HAP-1 (cell line): ENCODE results near the gene LXN.
"Not testable (repeated sequence)": the region's sequence is repeated elsewhere in the genome, so short reads cannot be mapped to it uniquely, and the experiment has no call there.

ENCODE experiments used
- DNase-seq, 2 experiments: peaks; one replicate each; pipeline ENCODE4 v3.0.0-alpha.2; 2016 to 2020; ENCODE audit warnings: low spot score in 2 of 2
- H3K27me3 ChIP-seq: fragments of 250-450 bp; sonication (Bioruptor Pico); 2 replicates; pipeline ENCODE4 v1.5.1; 2020; ENCODE audit warnings: low read depth, mild to moderate bottlenecking, moderate library complexity
- H3K36me3 ChIP-seq: fragments of 250-450 bp; sonication (Bioruptor Pico); replicated peaks from 2 replicates; pipeline ENCODE4 v1.5.1; 2020; ENCODE audit warnings: mild to moderate bottlenecking
- H3K4me1 ChIP-seq: fragments of 250-450 bp; sonication (Bioruptor Pico); 2 replicates; pipeline ENCODE4 v1.5.1; 2020; ENCODE audit warnings: mild to moderate bottlenecking
- H3K4me3 ChIP-seq: fragments of 250-450 bp; sonication (Bioruptor Pico); 2 replicates; pipeline ENCODE4 v1.5.1; 2020; ENCODE audit warnings: mild to moderate bottlenecking, moderate library complexity
- H3K9me3 ChIP-seq: fragments of 250-450 bp; sonication (Bioruptor Pico); 2 replicates; pipeline ENCODE4 v1.5.1; 2020; ENCODE audit warnings: mild to moderate bottlenecking, moderate library complexity
- in situ Hi-C: fragments of 300-500 bp; cut with MboI; formaldehyde crosslinking; loops from 3 replicates; pipeline ENCODE4 v1.14.3; 2020; ENCODE audit warnings: low sequenced_read_pairs, inconsistent platforms, mixed read lengths

LXN gene

GRCh38 chr3:158696618-158697017 is 24.2 kb upstream of the LXN start:
- DNase-seq = no peak
- Histone ChIP-seq H3K27me3 (no peaks in the 10 kb centered on the region), H3K4me3 (no peak overlapping the region), H3K9me3 (no peaks in the 10 kb centered on the region), H3K36me3 (peaks cover 10% of the 10 kb centered on the region), H3K4me1 (peaks cover 9% of the 10 kb centered on the region)
- in situ Hi-C loops = no loop called here

- H3K27me3 ChIP-seq, H3K9me3 ChIP-seq, H3K4me1 ChIP-seq, H3K4me3 ChIP-seq, in situ Hi-C loops, DNase-seq: not testable (repeated sequence)
- peaks cover 15% of the 10 kb centered on the region for H3K36me3 ChIP-seq
These were observed 21.5 kb upstream of the LXN start for GRCh38 chr3:158693866-158694456.

- Histone ChIP-seq H3K27me3 (no peaks in the 10 kb centered on the region), H3K4me3 (no peak overlapping the region), H3K4me1 (no peaks in the 10 kb centered on the region), H3K9me3 (no peaks in the 10 kb centered on the region), H3K36me3 (peaks cover 2% of the 10 kb centered on the region; the same call in 1 of the 2 replicates)
- DNase-seq = no peak
- in situ Hi-C loops = no loop called here
These were observed 12.7 kb upstream of the LXN start for GRCh38 chr3:158685159-158685558.

GRCh38 chr3:158683230-158683962 is 10.9 kb upstream of the LXN start:
- H3K27me3 ChIP-seq = no peaks in the 10 kb centered on the region
- H3K4me3 ChIP-seq = no peak overlapping the region
- H3K9me3 ChIP-seq = no peaks in the 10 kb centered on the region
- H3K36me3 ChIP-seq = peaks cover 2% of the 10 kb centered on the region; the same call in 1 of the 2 replicates
- DNase-seq = no peak
- in situ Hi-C loops = no loop called here
- H3K4me1 ChIP-seq = peaks cover 1% of the 10 kb centered on the region

- in situ Hi-C loops = no loop called here
- Histone ChIP-seq H3K27me3 (no peaks in the 10 kb centered on the region), H3K4me1 (peaks cover 15% of the 10 kb centered on the region), H3K36me3 (0 out of 2 replicates have a peak, but pooled peaks cover 2% of the 10 kb centered on the region), H3K4me3 (no peak overlapping the region), H3K9me3 (no peaks in the 10 kb centered on the region)
- DNase-seq = no peak
These were observed 8.4 kb upstream of the LXN start for GRCh38 chr3:158680861-158681260.

- Histone ChIP-seq H3K4me3 (no peak overlapping the region), H3K9me3 (no peaks in the 10 kb centered on the region), H3K36me3 (no peaks in the 10 kb centered on the region), H3K27me3 (no peaks in the 10 kb centered on the region), H3K4me1 (peaks cover 15% of the 10 kb centered on the region)
- in situ Hi-C loops = no loop called here
- no peak for DNase-seq
These were observed 7.1 kb upstream of the LXN start for GRCh38 chr3:158679547-158680000.

- in situ Hi-C loops = no loop called here
- Histone ChIP-seq H3K9me3 (no peaks in the 10 kb centered on the region), H3K4me1 (peaks cover 15% of the 10 kb centered on the region), H3K4me3 (no peak overlapping the region), H3K27me3 (no peaks in the 10 kb centered on the region), H3K36me3 (no peaks in the 10 kb centered on the region)
- no peak for DNase-seq
These were observed 6.2 kb upstream of the LXN start for GRCh38 chr3:158678687-158679086.

- Histone ChIP-seq H3K27me3 (no peaks in the 10 kb centered on the region), H3K36me3 (peaks cover 28% of the 10 kb centered on the region), H3K4me3 (peak overlapping the region; percentile 43), H3K4me1 (peaks cover 11% of the 10 kb centered on the region), H3K9me3 (no peaks in the 10 kb centered on the region)
- in situ Hi-C loops = no loop called here
- DNase-seq = no peak
These were observed 630 bp downstream of the LXN start for GRCh38 chr3:158671821-158672214.

- H3K9me3 ChIP-seq = no peaks in the 10 kb centered on the region
- no peak overlapping the region for H3K4me3 ChIP-seq
- peaks cover 51% of the 10 kb centered on the region for H3K36me3 ChIP-seq
- peaks cover 11% of the 10 kb centered on the region for H3K4me1 ChIP-seq
- in situ Hi-C loops = no loop called here
- peak in 1 of 2 experiments; percentile 30 for DNase-seq
- no peaks in the 10 kb centered on the region for H3K27me3 ChIP-seq
These were observed 3.9 kb downstream of the LXN start for GRCh38 chr3:158668506-158668905.

GRCh38 chr3:158666416-158666815 is 6.0 kb downstream of the LXN start:
- H3K4me3 ChIP-seq = no peak overlapping the region
- DNase-seq = no peak
- peaks cover 7% of the 10 kb centered on the region for H3K4me1 ChIP-seq
- H3K9me3 ChIP-seq = no peaks in the 10 kb centered on the region
- in situ Hi-C loops = no loop called here
- no peaks in the 10 kb centered on the region for H3K27me3 ChIP-seq
- peaks cover 72% of the 10 kb centered on the region for H3K36me3 ChIP-seq

- Histone ChIP-seq H3K4me1 (peaks cover 2% of the 10 kb centered on the region; the same call in 1 of the 2 replicates), H3K4me3 (no peak overlapping the region), H3K36me3 (peaks cover 87% of the 10 kb centered on the region), H3K27me3 (no peaks in the 10 kb centered on the region), H3K9me3 (no peaks in the 10 kb centered on the region)
- in situ Hi-C loops = no loop called here
- DNase-seq = no peak
These were observed 8.6 kb downstream of the LXN start for GRCh38 chr3:158663832-158664231.

- Histone ChIP-seq H3K4me1 (no peaks in the 10 kb centered on the region), H3K36me3 (peaks cover 88% of the 10 kb centered on the region), H3K9me3 (no peaks in the 10 kb centered on the region), H3K4me3 (no peak overlapping the region), H3K27me3 (no peaks in the 10 kb centered on the region)
- no peak for DNase-seq
- in situ Hi-C loops = no loop called here
These were observed 9.2 kb downstream of the LXN start for GRCh38 chr3:158663246-158663645.

GRCh38 chr3:158660711-158661110 is 11.7 kb downstream of the LXN start:
- no peak for DNase-seq
- Histone ChIP-seq H3K4me3 (no peak overlapping the region), H3K27me3 (no peaks in the 10 kb centered on the region), H3K4me1 (no peaks in the 10 kb centered on the region), H3K36me3 (peaks cover 71% of the 10 kb centered on the region), H3K9me3 (no peaks in the 10 kb centered on the region)
- in situ Hi-C loops = no loop called here

GRCh38 chr3:158659454-158660237 is 12.8 kb downstream of the LXN start:
- H3K36me3 ChIP-seq = peaks cover 68% of the 10 kb centered on the region
- H3K9me3 ChIP-seq = no peaks in the 10 kb centered on the region
- no peaks in the 10 kb centered on the region for H3K27me3 ChIP-seq
- in situ Hi-C loops = no loop called here
- no peak overlapping the region for H3K4me3 ChIP-seq
- H3K4me1 ChIP-seq = no peaks in the 10 kb centered on the region
- DNase-seq = peak; percentile 36 to 68
